ENCODE results near the gene DGKH.
"Not testable (repeated sequence)": the region's sequence is repeated elsewhere in the genome, so short reads cannot be mapped to it uniquely, and the experiment has no call there.

Gene DGKH

GRCh38 chr13:42073683-42074082 is 25.2 kb downstream of the DGKH start:
- DNase-seq = no peak

GRCh38 chr13:42075517-42075916 is 27.1 kb downstream of the DGKH start:
- no peak for DNase-seq

- no peak for DNase-seq
These were observed 27.9 kb downstream of the DGKH start for GRCh38 chr13:42076309-42076713.

GRCh38 chr13:42078128-42078808 is 29.8 kb downstream of the DGKH start:
- DNase-seq = no peak

GRCh38 chr13:42083138-42083770 is 34.8 kb downstream of the DGKH start:
- DNase-seq = no peak

GRCh38 chr13:42084722-42085121 is 36.3 kb downstream of the DGKH start:
- no peak for DNase-seq

GRCh38 chr13:42086582-42086981 is 38.1 kb downstream of the DGKH start:
- no peak for DNase-seq

GRCh38 chr13:42094516-42095040 is 46.1 kb downstream of the DGKH start:
- DNase-seq = no peak

GRCh38 chr13:42096222-42096621 is 47.8 kb downstream of the DGKH start:
- not testable (repeated sequence) for DNase-seq

GRCh38 chr13:42099962-42100675 is 51.7 kb downstream of the DGKH start:
- no peak for DNase-seq

- DNase-seq = no peak
These were observed 52.5 kb downstream of the DGKH start for GRCh38 chr13:42100960-42101359.

GRCh38 chr13:42101821-42102585 is 53.6 kb downstream of the DGKH start:
- DNase-seq = no peak

GRCh38 chr13:42102961-42103865 is 54.8 kb downstream of the DGKH start:
- DNase-seq = no peak

GRCh38 chr13:42106998-42107397 is 58.5 kb downstream of the DGKH start:
- DNase-seq = no peak

- no peak for DNase-seq
These were observed 59.0 kb downstream of the DGKH start for GRCh38 chr13:42107421-42107820.

- no peak for DNase-seq
These were observed 59.8 kb downstream of the DGKH start for GRCh38 chr13:42108217-42108616.

GRCh38 chr13:42109957-42110356 is 61.5 kb downstream of the DGKH start:
- DNase-seq = no peak

- no peak for DNase-seq
These were observed 62.1 kb downstream of the DGKH start for GRCh38 chr13:42110410-42111155.

- DNase-seq = no peak
These were observed 64.4 kb downstream of the DGKH start for GRCh38 chr13:42112864-42113263.

GRCh38 chr13:42113478-42113877 is 65.0 kb downstream of the DGKH start:
- DNase-seq = no peak

GRCh38 chr13:42114278-42114677 is 65.8 kb downstream of the DGKH start:
- DNase-seq = no peak

Measured in activated T-cell treated with anti-CD3 and anti-CD28 coated beads, Interleukin-2, amount 50 U/mL, for 1 hour (primary cell).